ENCODE results near the gene NEURL1B.

The NEURL1B gene

GRCh38 chr5:172740428-172741205, 99.6 kb downstream of the NEURL1B start:
- DNase-seq = no peak
